Progenitor cell of endocrine pancreas (in vitro differentiated cells): ENCODE measurements around the gene GGCT. TPM values are rescaled to one million over a fixed set of nuclear protein-coding genes. Genes with fewer than 3 reads are reported as not detected.

Experiments
- DNase-seq: peaks from one replicate; pipeline ENCODE4 v3.0.0; 2021; ENCODE audit warnings: low spot score; ENCODE audit not compliant: unreplicated experiment
- H3K27ac Mint-ChIP-seq: 2 replicates; pipeline ENCODE4 v1.8.0; 2021; ENCODE audit warnings: mild to moderate bottlenecking, moderate library complexity, mixed read lengths
- H3K27me3 Mint-ChIP-seq: 2 replicates; pipeline ENCODE4 v1.8.0; 2021; ENCODE audit warnings: mixed read lengths
- H3K36me3 Mint-ChIP-seq: 2 replicates; pipeline ENCODE4 v1.8.0; 2022; ENCODE audit warnings: mixed read lengths; ENCODE audit not compliant: insufficient read depth
- H3K4me1 Mint-ChIP-seq: 2 replicates; pipeline ENCODE4 v1.8.0; 2021; ENCODE audit warnings: low read depth, mixed read lengths
- H3K4me3 Mint-ChIP-seq: 2 replicates; pipeline ENCODE4 v1.8.0; 2021; ENCODE audit warnings: low read depth, mild to moderate bottlenecking, moderate library complexity, mixed read lengths
- H3K9me3 Mint-ChIP-seq: 2 replicates; pipeline ENCODE4 v1.8.0; 2021; ENCODE audit warnings: low read depth, mixed read lengths
- total RNA-seq: library from RNA; stranded (reverse); gene quantifications from 2 replicates; pipeline ENCODE4 v1.2.1, GENCODE V29; 2021
- TF ChIP-seq, protein P1 (sequence below): fragments of 200-600 bp; sonication (generic); IDR thresholded peaks from one replicate; pipeline ENCODE4 v1.5.0; 2021; ENCODE audit warnings: antibody characterized with exemption, mild to moderate bottlenecking; ENCODE audit not compliant: unreplicated experiment

The GGCT gene
- total RNA-seq, 1 donor from 2014 or later, result 54.7 TPM

- Mint-ChIP-seq H3K9me3 (peaks cover 6% of the 10 kb centered on the region), H3K4me1 (peaks cover 27% of the 10 kb centered on the region), H3K27me3 (no peaks in the 10 kb centered on the region), H3K36me3 (peaks cover 4% of the 10 kb centered on the region), H3K4me3 (peak overlapping the region; percentile 75), H3K27ac (peak overlapping the region; percentile 76)
- TF ChIP-seq, protein P1, sequence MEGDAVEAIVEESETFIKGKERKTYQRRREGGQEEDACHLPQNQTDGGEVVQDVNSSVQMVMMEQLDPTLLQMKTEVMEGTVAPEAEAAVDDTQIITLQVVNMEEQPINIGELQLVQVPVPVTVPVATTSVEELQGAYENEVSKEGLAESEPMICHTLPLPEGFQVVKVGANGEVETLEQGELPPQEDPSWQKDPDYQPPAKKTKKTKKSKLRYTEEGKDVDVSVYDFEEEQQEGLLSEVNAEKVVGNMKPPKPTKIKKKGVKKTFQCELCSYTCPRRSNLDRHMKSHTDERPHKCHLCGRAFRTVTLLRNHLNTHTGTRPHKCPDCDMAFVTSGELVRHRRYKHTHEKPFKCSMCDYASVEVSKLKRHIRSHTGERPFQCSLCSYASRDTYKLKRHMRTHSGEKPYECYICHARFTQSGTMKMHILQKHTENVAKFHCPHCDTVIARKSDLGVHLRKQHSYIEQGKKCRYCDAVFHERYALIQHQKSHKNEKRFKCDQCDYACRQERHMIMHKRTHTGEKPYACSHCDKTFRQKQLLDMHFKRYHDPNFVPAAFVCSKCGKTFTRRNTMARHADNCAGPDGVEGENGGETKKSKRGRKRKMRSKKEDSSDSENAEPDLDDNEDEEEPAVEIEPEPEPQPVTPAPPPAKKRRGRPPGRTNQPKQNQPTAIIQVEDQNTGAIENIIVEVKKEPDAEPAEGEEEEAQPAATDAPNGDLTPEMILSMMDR, result no peak
- no peak for DNase-seq
Measured at GRCh38 chr7:30505174-30505697, 607 bp upstream of the GGCT start.

- peaks cover 10% of the 10 kb centered on the region for H3K36me3 Mint-ChIP-seq
- H3K9me3 Mint-ChIP-seq, result peaks cover 6% of the 10 kb centered on the region
- H3K4me1 Mint-ChIP-seq, result peaks cover 19% of the 10 kb centered on the region
- H3K27ac Mint-ChIP-seq, result peak overlapping the region; percentile 87
- TF ChIP-seq, protein P1, result no peak
- DNase-seq, result no peak
- H3K4me3 Mint-ChIP-seq, result peak overlapping the region; percentile 75
- H3K27me3 Mint-ChIP-seq, result no peaks in the 10 kb centered on the region
Measured at GRCh38 chr7:30503274-30504212, 1.1 kb downstream of the GGCT start.

DNA sequence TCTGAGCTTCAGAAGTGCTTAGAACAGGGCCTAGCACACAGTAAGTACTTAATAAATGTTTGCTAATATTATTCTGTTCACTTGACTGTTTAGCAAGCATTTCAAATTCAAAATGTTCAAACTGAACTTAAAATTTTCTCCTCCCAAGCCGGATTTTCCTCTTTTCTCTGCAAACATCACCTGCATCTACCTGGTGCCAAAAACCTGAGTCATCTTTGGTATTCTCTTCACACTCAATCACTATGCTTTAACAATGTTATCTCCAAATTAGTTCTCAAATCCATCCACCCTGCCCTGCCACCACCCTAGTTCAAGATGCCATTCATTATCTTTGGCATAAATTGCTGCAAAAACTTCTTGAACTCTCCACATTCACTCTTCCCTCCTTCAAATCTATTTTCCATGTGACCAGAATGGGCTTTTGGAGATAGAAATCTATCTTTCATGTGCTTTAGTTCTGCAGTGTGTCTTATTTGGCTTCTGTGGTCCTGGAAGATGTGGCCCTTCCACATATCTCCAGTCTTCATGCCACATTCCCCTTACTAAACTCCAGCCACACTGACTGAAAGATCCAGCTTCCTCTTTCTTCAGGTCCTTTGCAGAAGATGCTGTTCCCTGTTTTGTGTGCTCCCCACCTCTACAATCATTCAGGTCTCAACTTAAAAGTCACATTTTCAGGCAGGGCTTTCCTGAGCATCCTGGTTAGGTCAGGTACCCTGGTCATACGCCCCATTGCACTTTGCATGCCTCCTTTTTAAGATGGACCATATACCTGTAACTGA lies 2.0 kb downstream of the GGCT start:
- H3K27ac Mint-ChIP-seq, result no peak overlapping the region
- TF ChIP-seq, protein P1, result no peak
- H3K4me3 Mint-ChIP-seq, result no peak overlapping the region
- peaks cover 9% of the 10 kb centered on the region for H3K36me3 Mint-ChIP-seq
- H3K27me3 Mint-ChIP-seq, result no peaks in the 10 kb centered on the region
- H3K4me1 Mint-ChIP-seq, result peaks cover 19% of the 10 kb centered on the region
- peaks cover 3% of the 10 kb centered on the region for H3K9me3 Mint-ChIP-seq
- DNase-seq, result no peak

GRCh38 chr7:30501264-30501663 lies 3.4 kb downstream of the GGCT start:
- Mint-ChIP-seq H3K4me1 (peaks cover 19% of the 10 kb centered on the region), H3K4me3 (no peak overlapping the region), H3K27me3 (no peaks in the 10 kb centered on the region)

More at GRCh38 chr7:30501264-30501663, 3.4 kb downstream of the GGCT start:
- peaks cover 3% of the 10 kb centered on the region for H3K9me3 Mint-ChIP-seq
- TF ChIP-seq, protein P1, result no peak
- no peak overlapping the region for H3K27ac Mint-ChIP-seq
- DNase-seq, result no peak
- peaks cover 18% of the 10 kb centered on the region for H3K36me3 Mint-ChIP-seq
